ENCODE results near the gene CUTA. TPM values are rescaled to one million over a fixed set of nuclear protein-coding genes. Genes with fewer than 3 reads are reported as not detected.
A peak's percentile ranks its signal among the peaks of the same experiment; 100 is the strongest.

Gene CUTA
- total and polyA plus RNA-seq, 2 of the 13 experiments (the other 11 are each of a cell fraction or from before 2014, with no cell fraction given) = 170 to 180 TPM

GRCh38 chr6:33410050-33410710 lies 7.7 kb downstream of the CUTA start (continued):
- TF ChIP-seq GMEB2 (CRISPR knock-in tag; IDR thresholded peaks at IDR 0.05; ENCODE audit: low read depth) (peak; percentile 84), MTERF4 (CRISPR knock-in tag; IDR thresholded peaks at IDR 0.05) (peak; percentile 97; the same call in 1 of the 2 replicates), THAP7 (CRISPR knock-in tag; IDR thresholded peaks at IDR 0.05) (peak; percentile 95), ZBTB34 (CRISPR knock-in tag; IDR thresholded peaks at IDR 0.05) (peak; percentile 89), ZNF510 (CRISPR knock-in tag; IDR thresholded peaks at IDR 0.05; ENCODE audit: low read depth) (0 out of 2 replicates have a peak, but pooled peaks have one; percentile 55), NRL (CRISPR knock-in tag; IDR thresholded peaks at IDR 0.05; ENCODE audit: borderline replicate concordance) (peak; percentile 91; the same call in 1 of the 2 replicates), ZKSCAN8 (CRISPR knock-in tag; IDR thresholded peaks at IDR 0.05; ENCODE audit: borderline replicate concordance) (peak; percentile 83), CREB3 (CRISPR knock-in tag; IDR thresholded peaks at IDR 0.05) (peak; percentile 96), ZNF674 (CRISPR knock-in tag; IDR thresholded peaks at IDR 0.05; ENCODE audit: low read depth) (no peak), ZNF691 (CRISPR knock-in tag; IDR thresholded peaks at IDR 0.05; ENCODE audit: borderline replicate concordance, low read depth) (peak; percentile 91), HOXA5 (CRISPR knock-in tag; IDR thresholded peaks at IDR 0.05) (peak; percentile 91), PHF20 (CRISPR knock-in tag; IDR thresholded peaks at IDR 0.05) (peak; percentile 60; the same call in 1 of the 2 replicates), ZNF253 (CRISPR knock-in tag; IDR thresholded peaks at IDR 0.05; ENCODE audit: borderline replicate concordance) (peak; percentile 89; the same call in 1 of the 2 replicates), GATAD1 (CRISPR knock-in tag; IDR thresholded peaks at IDR 0.05) (peak; percentile 91), NCOA1 (CRISPR knock-in tag; IDR thresholded peaks at IDR 0.05) (no peak), ZNF124 (CRISPR knock-in tag; IDR thresholded peaks at IDR 0.05) (peak; percentile 92), ASH2L (IDR thresholded peaks at IDR 0.05; ENCODE audit: insufficient read length, low read depth, low read length) (peak; percentile 57), MIXL1 (CRISPR knock-in tag; IDR thresholded peaks at IDR 0.05) (peak; percentile 78), ZNF317 (CRISPR knock-in tag; IDR thresholded peaks at IDR 0.05) (peak; percentile 84), AGO1 (IDR thresholded peaks at IDR 0.05; ENCODE audit: low read depth, low read length, poor library complexity, severe bottlenecking) (peak; percentile 100), TAF1 (CRISPR knock-in tag; IDR thresholded peaks at IDR 0.05) (peak; percentile 61; the same call in 1 of the 2 replicates), ZNF749 (CRISPR knock-in tag; IDR thresholded peaks at IDR 0.05; ENCODE audit: borderline replicate concordance) (peak; percentile 99), POLR2A (IDR thresholded peaks at IDR 0.05; ENCODE audit: insufficient read depth in 1 of 2, low read depth in 2 of 2, low read length in 2 of 2) (peak in 1 of 2 experiments; percentile 10; a peak in 1 of 4 replicates), ZNF101 (CRISPR knock-in tag; IDR thresholded peaks at IDR 0.05; ENCODE audit: borderline replicate concordance, low read depth) (no peak)

Measured in HepG2 (cell line).